ENCODE data around the gene ARHGAP10.
A peak's percentile ranks its signal among the peaks of the same experiment; 100 is the strongest.

ARHGAP10 gene

GRCh38 chr4:147731580-147732517 is at the start of gene ARHGAP10:
Gene ARHGAP10 (plus strand): TSS chr4:147732088. CDS start chr4:147732302, 214 bp downstream.
- DNase-seq: no peak

GRCh38 chr4:147682755-147683154 is 49.1 kb upstream of the ARHGAP10 start:
- no peak for DNase-seq

GRCh38 chr4:147683188-147683591 is 48.7 kb upstream of the ARHGAP10 start:
- no peak for DNase-seq

- DNase-seq: peak; percentile 30
Measured at GRCh38 chr4:147683717-147684700, 47.9 kb upstream of the ARHGAP10 start, which contains the start of gene PRMT9. Gene PRMT9 (minus strand): TSS chr4:147684163. CDS start chr4:147683987, 176 bp downstream.

- DNase-seq: no peak
Measured at GRCh38 chr4:147689067-147689466, 42.8 kb upstream of the ARHGAP10 start.

- no peak for DNase-seq
Measured at GRCh38 chr4:147691820-147692219, 40.1 kb upstream of the ARHGAP10 start.

- no peak for DNase-seq
Measured at GRCh38 chr4:147693218-147693617, 38.7 kb upstream of the ARHGAP10 start.

GRCh38 chr4:147696866-147697265 is 35.0 kb upstream of the ARHGAP10 start:
- DNase-seq: no peak

- no peak for DNase-seq
Measured at GRCh38 chr4:147704846-147705245, 27.0 kb upstream of the ARHGAP10 start.

GRCh38 chr4:147707892-147708672 is 23.8 kb upstream of the ARHGAP10 start:
- no peak for DNase-seq

GRCh38 chr4:147709999-147710398 is 21.9 kb upstream of the ARHGAP10 start:
- no peak for DNase-seq

GRCh38 chr4:147714575-147715401 is 17.1 kb upstream of the ARHGAP10 start:
- no peak for DNase-seq

GRCh38 chr4:147717878-147718277 is 14.0 kb upstream of the ARHGAP10 start:
- DNase-seq: no peak

- no peak for DNase-seq
Measured at GRCh38 chr4:147723326-147723725, 8.6 kb upstream of the ARHGAP10 start.

GRCh38 chr4:147724468-147725201 is 7.3 kb upstream of the ARHGAP10 start:
- no peak for DNase-seq

GRCh38 chr4:147725673-147726072 is 6.2 kb upstream of the ARHGAP10 start:
- no peak for DNase-seq

GRCh38 chr4:147727476-147728028 is 4.3 kb upstream of the ARHGAP10 start:
- DNase-seq: no peak

GRCh38 chr4:147730333-147730732 is 1.6 kb upstream of the ARHGAP10 start:
- no peak for DNase-seq

- no peak for DNase-seq
Measured at GRCh38 chr4:147732518-147733235, 789 bp downstream of the ARHGAP10 start.
